SK-N-SH (cell line): ENCODE measurements around the gene PDE4B. TPM values are rescaled to one million over a fixed set of nuclear protein-coding genes. Genes with fewer than 3 reads are reported as not detected.

Experiments
- CTCF ChIA-PET: fragments of 300-600, 350-600 bp; formaldehyde crosslinking; extraction: SDS; loops from one replicate; lab custom pipeline; 2021; lab: Yijun Ruan, JAX
- POLR2A ChIA-PET: fragments of 350-600 bp; sonication (Branson Sonifier 250); formaldehyde crosslinking; extraction: SDS; loops from one replicate; lab custom pipeline; 2020; ENCODE audit warnings: antibody characterized with exemption, inconsistent platforms; lab: Yijun Ruan, JAX
- DNase-seq: peaks from one replicate; pipeline ENCODE4 v3.0.0; 2012
- H2AFZ ChIP-seq: fragments of 200-600 bp; sonication (generic); 2 replicates; pipeline ENCODE4 v1.8.1; 2016; ENCODE audit warnings: antibody characterized with exemption, mild to moderate bottlenecking, low read depth
- H3F3A ChIP-seq: fragments of 200-600 bp; sonication (generic); replicated peaks from 2 replicates; pipeline ENCODE3; 2016; ENCODE audit warnings: antibody characterized with exemption, mild to moderate bottlenecking; ENCODE audit not compliant: insufficient read depth
- H3K27ac ChIP-seq, 2 experiments: fragments of 200-500 bp in 1 of 2; fragments of 200-600 bp in 1 of 2; sonication (Bioruptor generic) in 1 of 2; sonication (generic), shearing (Covaris generic) in 1 of 2; 2 replicates each; pipeline versions ENCODE4 v1.5.1 to v1.6.1; 2014 to 2016; ENCODE audit warnings: low read depth in 2 of 2, inconsistent platforms in 1 of 2, low read length in 1 of 2, mild to moderate bottlenecking in 1 of 2, mixed read lengths in 1 of 2
- H3K27me3 ChIP-seq: fragments of 200-600 bp; sonication (generic), shearing (Covaris generic); 2 replicates; pipeline ENCODE4 v1.6.1; 2016; ENCODE audit warnings: mixed run types; ENCODE audit not compliant: insufficient read depth
- H3K36me3 ChIP-seq, 2 experiments: fragments of 200-500 bp in 1 of 2; fragments of 200-600 bp in 1 of 2; sonication (Bioruptor generic) in 1 of 2; sonication (generic) in 1 of 2; replicated peaks in 1 of 2; 2 replicates each; pipeline versions ENCODE3 to v1.5.1; 2014 to 2016; ENCODE audit warnings: low read length in 1 of 2, mild to moderate bottlenecking in 1 of 2; ENCODE audit not compliant: insufficient read depth in 2 of 2, control insufficient read depth in 1 of 2
- H3K4me1 ChIP-seq, 2 experiments: fragments of 200-500 bp in 1 of 2; fragments of 200-600 bp in 1 of 2; sonication (Bioruptor generic) in 1 of 2; sonication (generic), shearing (Covaris generic) in 1 of 2; 2 replicates each; pipeline versions ENCODE4 v1.5.1 to v1.6.1; 2014 to 2016; ENCODE audit warnings: low read depth in 1 of 2, low read length in 1 of 2, mixed run types in 1 of 2; ENCODE audit not compliant: insufficient read depth in 2 of 2, control insufficient read depth in 1 of 2
- H3K4me2 ChIP-seq: fragments of 200-600 bp; sonication (generic), shearing (Covaris generic); 2 replicates; pipeline ENCODE4 v1.6.1; 2017; ENCODE audit warnings: mixed run types
- H3K4me3 ChIP-seq, 2 experiments: fragments of 200-500 bp in 1 of 2; fragments of 200-600 bp in 1 of 2; sonication (Bioruptor generic) in 1 of 2; sonication (generic), shearing (Covaris generic) in 1 of 2; 2 replicates each; pipeline versions ENCODE4 v1.5.1 to v1.8.1; 2014 to 2016; ENCODE audit warnings: low read depth in 2 of 2, inconsistent platforms in 1 of 2, low read length in 1 of 2, mild to moderate bottlenecking in 1 of 2, mixed read lengths in 1 of 2, moderate library complexity in 1 of 2
- H3K79me2 ChIP-seq: fragments of 200-600 bp; sonication (generic); 2 replicates; pipeline ENCODE4 v1.8.1; 2017; ENCODE audit warnings: mild to moderate bottlenecking; ENCODE audit not compliant: insufficient read depth
- H3K9ac ChIP-seq: fragments of 200-600 bp; sonication (generic); 2 replicates; pipeline ENCODE4 v1.6.1; 2017; ENCODE audit warnings: mixed run types
- H3K9me2 ChIP-seq: fragments of 200-600 bp; sonication (generic); 2 replicates; pipeline ENCODE4 v1.6.1; 2017; ENCODE audit warnings: mixed run types
- H3K9me3 ChIP-seq: fragments of 200-600 bp; sonication (generic); 2 replicates; pipeline ENCODE4 v1.6.1; 2017; ENCODE audit warnings: mixed run types, mild to moderate bottlenecking, moderate library complexity
- H4K20me1 ChIP-seq: fragments of 200-600 bp; sonication (generic); 2 replicates; pipeline ENCODE4 v1.6.1; 2017; ENCODE audit warnings: mild to moderate bottlenecking, mixed run types; ENCODE audit not compliant: insufficient read depth
- CHD2 ChIP-seq: fragments of 150-350 bp; IDR thresholded peaks from 2 replicates; pipeline ENCODE4 v1.6.1; 2018; ENCODE audit warnings: low read length; ENCODE audit not compliant: partially characterized antibody
- EP300 ChIP-seq, 2 experiments: IDR thresholded peaks; 2 replicates each; pipeline versions ENCODE4 v1.4.0 to v1.6.1; 2012; ENCODE audit warnings: borderline replicate concordance in 1 of 2, low read depth in 1 of 2, low read length in 1 of 2
- FOXJ3 ChIP-seq: sonication (generic); formaldehyde crosslinking; IDR thresholded peaks from 2 replicates; pipeline ENCODE4 v1.5.1; 2020; ENCODE audit warnings: mild to moderate bottlenecking, missing genetic modification reagents
- FOXM1 ChIP-seq: IDR thresholded peaks from 2 replicates; pipeline ENCODE4 v1.4.0; 2012; ENCODE audit warnings: low read depth, mild to moderate bottlenecking
- GATA2 ChIP-seq: sonication (generic); formaldehyde crosslinking; IDR thresholded peaks from 2 replicates; pipeline ENCODE4 v1.5.0; 2020; ENCODE audit warnings: mild to moderate bottlenecking, missing genetic modification reagents
- MXI1 ChIP-seq: IDR thresholded peaks from 2 replicates; pipeline ENCODE4 v1.6.1; 2012; ENCODE audit warnings: mild to moderate bottlenecking, low read depth, low read length, improper control_type of control experiment
- NFIC ChIP-seq: IDR thresholded peaks from 2 replicates; pipeline ENCODE4 v1.4.0; 2012; ENCODE audit warnings: borderline replicate concordance
- RCOR1 ChIP-seq: fragments of 150-350 bp; IDR thresholded peaks from 2 replicates; pipeline ENCODE4 v1.6.1; 2017; ENCODE audit warnings: antibody characterized with exemption, low read length
- SIN3A ChIP-seq: IDR thresholded peaks from 2 replicates; pipeline ENCODE4 v1.6.1; 2012; ENCODE audit warnings: low read depth, mild to moderate bottlenecking, low read length, moderate library complexity, borderline replicate concordance
- SMC3 ChIP-seq: IDR thresholded peaks from 2 replicates; pipeline ENCODE4 v1.6.1; 2012; ENCODE audit warnings: low read depth, low read length, improper control_type of control experiment
- TAF1 ChIP-seq: IDR thresholded peaks from 2 replicates; pipeline ENCODE4 v1.6.1; 2012; ENCODE audit warnings: low read depth, mild to moderate bottlenecking, low read length, moderate library complexity, borderline replicate concordance
- USF2 ChIP-seq: fragments of 150-350 bp; IDR thresholded peaks from 2 replicates; pipeline ENCODE4 v1.6.1; 2017; ENCODE audit warnings: antibody characterized with exemption, low read length, low read depth, borderline replicate concordance
- WGBS: methylation state at CpG from one replicate; pipeline ENCODE4 v1.1.6; 2017; ENCODE audit warnings: low lambda C conversion rate; 5-methylcytosine and 5-hydroxymethylcytosine counted together
- polyA plus RNA-seq, 3 experiments: library from polyadenylated mRNA; depleted of rRNA; stranded (reverse); fragments of >200 nt; gene quantifications; 2 replicates each; pipeline ENCODE4 v1.2.3, GENCODE V29; 2012
- TF ChIP-seq, protein P1 (sequence below): IDR thresholded peaks from 2 replicates; pipeline ENCODE4 v1.4.0; 2012; ENCODE audit warnings: low read depth, borderline replicate concordance
- TF ChIP-seq, protein P2 (sequence below): fragments of 200-600 bp; sonication (generic); IDR thresholded peaks from 2 replicates; pipeline ENCODE4 v1.6.1; 2017; ENCODE audit warnings: antibody characterized with exemption, mild to moderate bottlenecking, moderate library complexity

Gene PDE4B
- polyA plus RNA-seq, 1 of the 3 experiments (the other 2 are of a cell fraction) = 1.9 TPM

DNA sequence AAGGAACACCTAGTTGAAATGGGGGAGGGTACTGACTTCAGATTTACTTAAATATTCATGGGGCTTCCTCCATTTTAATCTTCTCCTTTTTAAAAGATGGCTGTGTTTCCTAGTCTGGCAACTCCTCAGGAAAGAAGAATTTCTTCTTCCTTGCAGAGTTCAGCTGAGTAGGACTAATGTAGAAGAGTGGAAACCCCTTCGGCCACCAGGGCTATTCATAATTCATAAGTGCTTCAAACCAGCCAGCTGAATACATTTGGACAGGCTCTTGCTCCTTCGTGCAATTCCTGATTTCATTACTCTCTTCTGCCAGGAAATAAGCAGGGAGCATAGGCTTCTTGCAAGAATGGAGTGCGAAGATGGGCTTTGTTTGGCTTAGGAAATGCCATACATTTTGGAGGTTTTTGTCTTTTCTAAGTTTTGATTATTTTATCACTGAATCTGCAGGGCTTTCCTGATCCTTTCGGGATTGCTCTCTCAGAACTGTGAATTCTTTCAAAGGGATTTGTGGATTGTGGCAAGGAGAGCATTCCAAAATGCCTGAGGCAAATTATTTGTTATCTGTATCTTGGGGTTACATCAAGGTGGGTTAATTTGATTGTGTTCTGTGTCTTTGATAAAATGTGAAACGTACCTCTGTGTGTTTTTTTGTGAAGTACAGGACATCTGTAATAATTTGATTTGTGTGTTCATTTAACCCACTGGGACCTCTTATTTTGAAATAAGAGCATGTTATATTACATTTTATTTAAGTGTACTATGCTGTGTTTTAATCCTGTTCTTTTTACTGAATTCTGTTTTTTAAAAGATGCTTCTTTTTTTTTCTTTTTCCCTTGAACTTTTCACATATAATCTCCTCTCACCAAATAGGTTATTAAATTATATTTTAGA is 561.9 kb downstream of the PDE4B start (continued):
- TF ChIP-seq RCOR1 (peak; percentile 53; the same call in 1 of the 2 replicates), SIN3A (no peak)

- H3K4me3 ChIP-seq = no peak overlapping the region
- no peaks in the 10 kb centered on the region for H3K9me3 ChIP-seq
- ChIA-PET CTCF (interaction anchor here (1.5 to 2.5 kb wide), 2 partner anchors 11 to 91 kb away, joined by 7 to 9 read pairs; no protein-coding TSS in a partner anchor), POLR2A (no interaction called here)
- H3K9me2 ChIP-seq = no peaks in the 10 kb centered on the region
- no peaks in the 10 kb centered on the region for H3K27me3 ChIP-seq
- 58% methylated on average over 1 of the region's 1 CpG for WGBS
- TF ChIP-seq USF2 = no peak
- TF ChIP-seq FOXM1 = no peak
- TF ChIP-seq MXI1 = no peak
- no peak for TF ChIP-seq RCOR1
- TF ChIP-seq CHD2 = no peak
- TF ChIP-seq, protein P1, sequence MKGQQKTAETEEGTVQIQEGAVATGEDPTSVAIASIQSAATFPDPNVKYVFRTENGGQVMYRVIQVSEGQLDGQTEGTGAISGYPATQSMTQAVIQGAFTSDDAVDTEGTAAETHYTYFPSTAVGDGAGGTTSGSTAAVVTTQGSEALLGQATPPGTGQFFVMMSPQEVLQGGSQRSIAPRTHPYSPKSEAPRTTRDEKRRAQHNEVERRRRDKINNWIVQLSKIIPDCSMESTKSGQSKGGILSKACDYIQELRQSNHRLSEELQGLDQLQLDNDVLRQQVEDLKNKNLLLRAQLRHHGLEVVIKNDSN = no peak
- no peak for TF ChIP-seq FOXJ3 (CRISPR knock-in tag)
- no peak overlapping the region for H2AFZ ChIP-seq
- DNase-seq = no peak
- no peaks in the 10 kb centered on the region for H3K36me3 ChIP-seq
- H3K9ac ChIP-seq = no peak overlapping the region
- peaks cover 14% of the 10 kb centered on the region for H3F3A ChIP-seq
- no peaks in the 10 kb centered on the region for H4K20me1 ChIP-seq
- H3K4me1 ChIP-seq = peaks cover 35 to 43% of the 10 kb centered on the region in 2 experiments; a peak in 3 of 4 replicates
- H3K4me2 ChIP-seq = no peak overlapping the region
- H3K27ac ChIP-seq = no peak overlapping the region; a peak in 1 of 4 replicates
- no peaks in the 10 kb centered on the region for H3K79me2 ChIP-seq
Observed at GRCh38 chr1:66355756-66356155, 563.1 kb downstream of the PDE4B start.

DNA sequence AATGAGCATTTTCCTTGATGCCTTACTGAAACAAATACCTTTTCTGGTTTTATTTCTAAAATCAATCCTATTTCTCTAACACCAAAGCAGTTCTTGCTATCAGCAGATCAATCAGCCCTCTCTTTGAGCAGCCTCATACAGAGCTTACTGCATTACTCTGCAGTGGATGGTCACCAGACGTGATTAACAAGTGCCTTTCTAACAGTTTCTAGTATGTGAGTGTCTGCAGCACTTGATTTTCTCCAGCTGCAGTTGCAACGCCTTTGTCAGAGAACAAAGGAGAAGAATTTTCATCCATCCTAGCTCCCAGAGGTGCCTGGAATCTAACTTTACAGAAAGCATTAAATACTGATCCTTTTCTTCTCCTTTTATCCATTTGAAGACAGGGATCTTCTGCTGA is 563.9 kb downstream of the PDE4B start:
- H4K20me1 ChIP-seq = no peaks in the 10 kb centered on the region
- H3K36me3 ChIP-seq = no peaks in the 10 kb centered on the region
- H3K9me3 ChIP-seq = no peaks in the 10 kb centered on the region
- 89% methylated on average over 2 of the region's 2 CpGs for WGBS
- ChIA-PET POLR2A (interaction anchor here (0.9 kb wide), 1 partner anchor 24 kb away, joined by 3 read pairs; no protein-coding TSS in a partner anchor), CTCF (interaction anchor here (1.0 to 2.5 kb wide), 3 partner anchors 10 to 90 kb away, joined by 4 to 9 read pairs (median 7); no protein-coding TSS in a partner anchor)
- no peak overlapping the region for H2AFZ ChIP-seq
- DNase-seq = no peak
- H3K4me2 ChIP-seq = no peak overlapping the region
- H3K9ac ChIP-seq = no peak overlapping the region
- TF ChIP-seq EP300 (IDR thresholded peaks at IDR 0.05; ENCODE audit: borderline replicate concordance in 1 of 2, low read depth in 1 of 2, low read length in 1 of 2) = peak in 1 of 2 experiments; percentile 47; a peak in 1 of 4 replicates
- no peak for TF ChIP-seq NFIC
- peak; percentile 76 for TF ChIP-seq GATA2 (CRISPR knock-in tag)
- TF ChIP-seq, protein P2, sequence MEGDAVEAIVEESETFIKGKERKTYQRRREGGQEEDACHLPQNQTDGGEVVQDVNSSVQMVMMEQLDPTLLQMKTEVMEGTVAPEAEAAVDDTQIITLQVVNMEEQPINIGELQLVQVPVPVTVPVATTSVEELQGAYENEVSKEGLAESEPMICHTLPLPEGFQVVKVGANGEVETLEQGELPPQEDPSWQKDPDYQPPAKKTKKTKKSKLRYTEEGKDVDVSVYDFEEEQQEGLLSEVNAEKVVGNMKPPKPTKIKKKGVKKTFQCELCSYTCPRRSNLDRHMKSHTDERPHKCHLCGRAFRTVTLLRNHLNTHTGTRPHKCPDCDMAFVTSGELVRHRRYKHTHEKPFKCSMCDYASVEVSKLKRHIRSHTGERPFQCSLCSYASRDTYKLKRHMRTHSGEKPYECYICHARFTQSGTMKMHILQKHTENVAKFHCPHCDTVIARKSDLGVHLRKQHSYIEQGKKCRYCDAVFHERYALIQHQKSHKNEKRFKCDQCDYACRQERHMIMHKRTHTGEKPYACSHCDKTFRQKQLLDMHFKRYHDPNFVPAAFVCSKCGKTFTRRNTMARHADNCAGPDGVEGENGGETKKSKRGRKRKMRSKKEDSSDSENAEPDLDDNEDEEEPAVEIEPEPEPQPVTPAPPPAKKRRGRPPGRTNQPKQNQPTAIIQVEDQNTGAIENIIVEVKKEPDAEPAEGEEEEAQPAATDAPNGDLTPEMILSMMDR = no peak
- TF ChIP-seq USF2 = no peak
- TF ChIP-seq TAF1 = no peak
- no peak for TF ChIP-seq SMC3
- peak; percentile 66 for TF ChIP-seq RCOR1
- TF ChIP-seq SIN3A = no peak
- TF ChIP-seq CHD2 = no peak
- TF ChIP-seq MXI1 = peak; percentile 27; the same call in 1 of the 2 replicates
- no peaks in the 10 kb centered on the region for H3K9me2 ChIP-seq
- peaks cover 34% of the 10 kb centered on the region in 2 experiments; a peak in 3 of 4 replicates for H3K4me1 ChIP-seq
- H3K27me3 ChIP-seq = no peaks in the 10 kb centered on the region
- no peak overlapping the region for H3K4me3 ChIP-seq
- peaks cover 14% of the 10 kb centered on the region for H3F3A ChIP-seq
- peak overlapping the region in 1 of 2 experiments; percentile 73; a peak in 2 of 4 replicates for H3K27ac ChIP-seq
- H3K79me2 ChIP-seq = no peaks in the 10 kb centered on the region
